GM21717 (cell line): ENCODE results near the gene NAA15.
"Not testable (repeated sequence)": the region's sequence is repeated elsewhere in the genome, so short reads cannot be mapped to it uniquely, and the experiment has no call there.

Experiments used
- ATAC-seq: cut with Tn5 transposase; IDR thresholded peaks from one replicate; pipeline ENCODE4 v1.9.1; 2021; ENCODE audit warnings: mild to moderate bottlenecking, moderate library complexity; ENCODE audit not compliant: unreplicated experiment

The NAA15 gene

DNA sequence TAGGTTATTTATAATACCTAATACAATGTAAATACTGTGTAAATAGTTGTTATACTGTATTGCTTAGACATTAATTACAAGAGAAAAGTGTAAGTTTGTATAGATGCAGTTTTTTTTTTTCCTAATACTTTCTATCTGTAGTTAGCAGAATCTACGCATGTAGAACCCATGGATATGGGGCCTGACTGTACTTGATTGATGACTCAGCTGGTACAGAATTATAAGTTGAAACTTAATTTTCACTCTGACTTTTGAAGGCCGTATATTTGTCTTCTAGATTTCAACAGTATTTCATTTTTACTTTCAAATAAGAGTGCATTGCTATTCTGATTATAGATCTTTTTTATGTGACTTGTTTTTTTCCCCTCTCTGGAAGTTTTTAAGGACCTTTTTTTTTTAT lies 31.7 kb downstream of the NAA15 start:
- no peak for ATAC-seq

DNA sequence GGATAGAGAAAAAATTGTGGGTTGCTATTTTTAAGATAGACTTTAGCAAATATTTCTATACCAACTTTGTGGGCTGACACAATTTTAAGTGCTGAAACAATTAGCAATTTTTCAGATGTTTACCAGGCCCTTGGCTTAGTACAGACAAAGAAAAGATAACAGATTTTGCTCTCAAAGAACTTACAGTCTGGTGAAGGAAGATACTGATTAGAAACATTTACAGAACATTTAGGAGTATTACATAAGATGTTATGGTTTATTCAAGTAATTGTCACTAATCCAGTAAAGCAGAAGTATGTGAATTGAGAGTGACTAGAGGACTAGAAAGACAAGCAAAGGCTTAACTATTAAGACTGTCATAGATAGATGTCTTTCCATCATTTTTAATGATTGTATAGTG lies 36.3 kb downstream of the NAA15 start:
- no peak for ATAC-seq

DNA sequence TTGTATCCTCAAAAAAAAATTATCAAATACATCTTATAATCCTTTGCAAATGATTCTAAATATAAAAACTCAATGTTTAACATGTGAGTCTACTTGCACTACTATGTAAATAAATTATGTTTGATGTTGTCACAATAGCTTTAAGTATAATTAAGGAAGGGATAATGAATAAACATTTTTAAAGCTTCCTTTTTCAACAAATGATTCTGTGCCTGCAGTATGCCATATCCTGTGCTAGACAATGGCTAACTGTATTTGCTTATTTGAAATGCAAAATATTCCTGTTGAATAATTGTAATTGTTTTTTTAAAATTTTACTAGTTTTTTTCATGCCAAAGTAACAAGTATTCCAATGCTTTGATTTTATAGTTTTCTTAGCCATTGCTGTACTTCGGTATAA lies 60.0 kb downstream of the NAA15 start:
- ATAC-seq, result no peak

DNA sequence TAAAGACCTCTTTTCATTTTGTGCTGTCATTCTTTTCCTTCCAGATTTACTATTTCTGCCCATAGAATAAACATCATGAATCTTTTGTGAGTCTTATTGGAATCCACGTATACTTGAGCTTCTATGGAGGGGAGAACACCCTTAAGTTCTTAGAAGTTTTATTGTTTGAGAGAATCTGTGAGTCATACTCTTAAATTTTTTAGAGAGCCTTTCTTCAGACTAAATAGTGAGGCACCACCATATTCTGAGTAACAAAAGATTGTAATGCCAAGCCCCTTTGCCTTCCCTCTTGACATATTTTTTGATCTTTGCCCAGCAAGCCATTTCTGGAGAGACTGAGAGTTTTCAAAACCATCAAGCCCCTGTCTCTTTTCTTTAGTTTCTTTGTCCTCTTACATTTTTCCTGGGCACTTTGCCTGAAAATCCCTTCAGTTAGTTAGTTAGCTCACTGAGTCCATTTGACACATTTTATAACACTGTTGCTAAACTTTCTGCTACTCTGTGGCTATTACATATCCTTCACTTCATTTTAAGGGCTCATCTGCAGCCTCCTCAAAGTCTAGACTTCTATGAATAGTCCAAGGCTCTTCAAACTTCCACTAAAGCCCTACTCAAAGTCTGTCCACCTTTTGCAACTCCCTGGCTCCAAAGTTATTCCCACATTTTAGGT lies 66.3 kb downstream of the NAA15 start:
- no peak for ATAC-seq

DNA sequence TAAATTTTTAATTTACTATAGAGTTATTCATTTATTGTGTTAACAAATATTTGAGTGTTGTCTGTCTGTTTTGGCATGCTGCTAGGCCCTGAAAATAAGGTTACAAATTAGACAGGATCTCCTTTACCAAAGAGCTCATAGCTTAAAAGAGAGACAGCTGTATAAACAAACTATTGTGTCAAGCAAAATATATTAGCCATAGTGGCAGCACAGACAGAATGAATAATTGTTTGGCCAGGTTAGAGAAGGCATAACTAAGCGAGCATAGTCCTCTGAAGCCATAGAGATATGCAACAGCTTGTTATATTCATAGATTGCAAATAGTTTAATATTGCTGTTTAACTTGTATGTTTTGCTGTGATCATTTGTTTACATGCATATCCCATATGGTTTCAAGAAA lies 67.7 kb downstream of the NAA15 start:
- ATAC-seq, result no peak

DNA sequence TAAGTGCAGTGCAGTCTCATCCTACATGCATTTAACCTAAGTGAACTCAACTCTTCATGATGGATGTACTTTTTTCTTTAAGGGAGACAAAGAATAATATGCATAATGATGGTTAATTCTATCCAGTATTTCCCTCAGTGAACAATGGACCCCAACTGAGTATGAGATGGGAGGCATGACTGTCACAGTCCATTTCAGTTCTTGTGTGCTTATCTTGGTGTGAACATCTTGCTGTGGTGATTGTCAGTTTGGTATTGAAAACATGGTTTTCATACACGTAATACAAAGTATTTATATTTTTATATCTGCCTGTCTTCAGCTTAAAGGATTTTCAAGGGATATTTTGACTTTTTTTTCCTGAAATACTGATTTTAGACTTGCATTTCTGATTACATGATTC lies 72.9 kb downstream of the NAA15 start:
- no peak for ATAC-seq

DNA sequence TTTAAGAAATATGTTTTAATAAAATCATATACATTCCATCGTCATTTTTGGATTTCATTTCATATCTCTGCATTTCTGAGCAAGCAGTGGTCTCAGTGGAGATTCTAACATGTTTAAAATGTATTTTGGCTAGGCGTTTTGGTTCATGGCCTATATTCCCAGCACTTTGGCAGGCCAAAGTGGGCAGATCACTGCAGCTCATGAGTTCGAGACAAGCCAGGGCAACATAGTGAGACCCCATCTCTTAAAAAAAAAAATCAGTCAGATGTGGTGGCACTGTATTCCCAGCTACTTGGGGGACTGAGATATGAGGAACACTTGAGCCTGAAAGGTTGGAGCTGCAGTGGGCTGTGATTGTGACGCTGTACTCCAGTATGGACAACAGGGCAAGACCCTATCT lies 85.1 kb downstream of the NAA15 start:
- ATAC-seq, result no peak

DNA sequence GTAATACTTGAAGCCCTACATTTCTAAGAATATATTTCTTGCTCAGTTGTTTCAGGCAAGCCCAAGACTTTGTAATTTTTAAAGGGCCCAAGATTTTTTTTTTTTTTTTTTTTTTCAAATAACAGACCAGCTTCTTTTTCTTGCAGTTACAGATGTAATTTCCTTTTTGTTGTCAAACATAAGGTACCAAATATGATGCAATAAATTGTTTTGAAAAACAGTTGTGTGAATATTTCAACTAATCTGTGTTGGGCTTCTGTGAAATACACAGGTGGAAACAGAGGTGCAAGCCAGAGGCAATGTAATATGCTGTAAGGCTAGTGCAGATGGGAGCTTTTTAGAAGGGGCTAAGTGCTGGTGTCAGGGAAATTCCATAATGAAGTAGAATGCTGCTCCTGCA lies 87.8 kb downstream of the NAA15 start:
- ATAC-seq, result no peak

DNA sequence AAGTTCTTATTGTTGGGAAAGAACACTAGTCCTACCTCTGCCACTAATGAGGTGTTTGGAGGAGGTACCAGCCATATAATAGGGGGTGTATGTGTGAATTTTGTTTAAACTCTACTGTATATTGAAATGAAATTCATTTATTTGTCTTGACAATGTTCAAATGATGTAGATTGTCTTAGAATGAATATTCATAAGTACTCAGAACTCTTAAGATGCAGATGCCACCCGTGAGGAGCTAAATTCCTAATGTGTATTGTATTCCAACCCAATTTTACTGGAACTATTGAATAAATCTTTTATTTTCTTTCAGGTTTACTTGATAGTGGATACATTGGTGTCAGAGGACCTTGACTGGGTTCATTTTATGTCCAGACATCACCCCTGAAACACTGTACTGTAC lies 88.7 kb downstream of the NAA15 start:
- no peak for ATAC-seq

DNA sequence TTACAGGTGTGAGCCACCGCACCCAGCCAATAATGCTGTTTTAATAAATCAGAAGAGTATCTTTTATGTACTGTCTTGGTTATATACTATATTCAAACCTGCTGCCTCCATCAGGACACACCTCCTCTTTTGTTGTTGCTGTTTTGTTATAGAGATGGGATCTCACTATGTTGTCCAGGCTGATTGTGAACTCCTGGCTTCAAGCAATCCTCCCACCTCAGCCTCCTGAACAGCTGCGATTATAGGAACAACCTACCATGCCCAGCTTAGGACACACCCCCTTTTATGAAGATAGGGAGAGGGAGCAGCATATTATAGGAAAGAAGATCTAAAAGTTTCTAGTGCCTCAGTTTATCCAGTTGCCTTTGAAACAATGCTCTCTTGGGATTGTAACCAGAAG lies 90.4 kb downstream of the NAA15 start:
- no peak for ATAC-seq

DNA sequence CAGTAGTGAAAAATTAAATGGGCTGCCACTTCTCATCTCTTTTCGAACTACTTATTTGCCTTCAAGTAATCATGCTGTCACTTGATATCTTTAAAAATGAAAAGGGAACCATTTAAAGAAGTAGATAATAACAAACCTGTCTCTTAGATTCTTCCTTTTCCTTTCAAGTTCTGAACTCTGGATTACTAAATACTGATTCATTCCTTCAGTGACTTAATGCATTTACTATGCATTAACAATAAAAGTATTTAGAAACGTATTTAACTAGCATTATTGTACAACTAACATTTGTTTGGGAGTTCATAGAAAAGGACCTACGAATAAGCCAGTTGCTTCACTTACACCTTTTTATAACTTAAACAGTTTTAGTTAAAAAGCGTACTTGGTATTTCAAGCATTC lies 91.5 kb downstream of the NAA15 start:
- no peak for ATAC-seq

DNA sequence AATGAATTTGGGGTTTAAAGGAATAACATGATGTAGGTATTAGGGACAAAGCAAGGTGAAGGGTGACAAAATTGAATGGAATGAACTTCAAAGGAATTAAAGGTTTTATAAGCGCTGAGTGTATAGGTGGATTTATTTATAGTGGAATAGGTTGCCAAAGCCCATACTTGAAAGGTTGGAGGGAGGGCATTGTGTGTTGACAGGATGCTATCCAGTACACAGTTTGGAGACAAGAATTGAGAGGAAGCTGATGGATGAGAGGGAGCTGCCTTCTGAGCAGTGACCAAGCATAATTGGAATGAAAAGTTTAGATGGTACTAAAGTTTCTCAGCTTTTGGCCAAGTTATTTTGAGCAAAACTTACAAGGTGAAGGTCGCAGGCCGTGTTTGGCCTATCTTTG lies 100.1 kb downstream of the NAA15 start:
- ATAC-seq, result no peak

DNA sequence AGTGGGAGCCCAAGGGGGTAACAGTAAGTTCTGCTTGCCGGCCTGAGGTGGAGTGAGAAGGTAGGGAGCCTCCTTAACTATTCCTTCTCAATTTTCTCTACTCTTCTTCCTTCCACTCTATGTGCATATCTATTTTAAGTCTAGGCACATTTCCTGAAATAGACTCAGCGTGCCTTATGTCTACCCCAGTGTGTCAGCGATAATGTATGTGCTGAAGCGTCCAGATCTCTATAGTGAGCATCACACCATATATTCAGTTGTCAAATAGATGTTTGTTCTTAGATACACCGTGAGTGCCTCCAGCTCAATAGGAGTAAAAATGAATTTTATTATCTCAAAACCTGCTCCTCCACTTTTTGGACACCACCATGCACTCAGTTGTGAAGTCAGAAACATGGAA lies 101.1 kb downstream of the NAA15 start:
- no peak for ATAC-seq

DNA sequence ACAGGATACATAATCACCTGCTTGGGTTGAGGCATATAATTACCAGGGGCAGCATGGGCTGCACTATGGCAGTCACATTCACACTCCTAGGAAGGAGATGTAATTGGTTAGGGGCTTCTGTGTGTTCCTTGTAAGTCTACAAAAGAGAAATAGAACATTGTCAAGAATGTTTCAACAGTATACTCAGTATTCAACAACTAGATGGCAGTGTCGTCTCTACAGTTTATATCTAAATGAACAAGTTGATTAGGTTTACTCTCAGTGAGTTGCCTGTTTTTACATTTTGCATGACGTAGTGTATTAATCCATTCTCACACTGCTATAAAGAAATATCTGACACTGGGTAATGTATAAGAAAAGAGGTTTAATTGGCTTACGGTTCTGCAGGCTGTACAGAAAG lies 102.2 kb downstream of the NAA15 start:
- ATAC-seq, result no peak

DNA sequence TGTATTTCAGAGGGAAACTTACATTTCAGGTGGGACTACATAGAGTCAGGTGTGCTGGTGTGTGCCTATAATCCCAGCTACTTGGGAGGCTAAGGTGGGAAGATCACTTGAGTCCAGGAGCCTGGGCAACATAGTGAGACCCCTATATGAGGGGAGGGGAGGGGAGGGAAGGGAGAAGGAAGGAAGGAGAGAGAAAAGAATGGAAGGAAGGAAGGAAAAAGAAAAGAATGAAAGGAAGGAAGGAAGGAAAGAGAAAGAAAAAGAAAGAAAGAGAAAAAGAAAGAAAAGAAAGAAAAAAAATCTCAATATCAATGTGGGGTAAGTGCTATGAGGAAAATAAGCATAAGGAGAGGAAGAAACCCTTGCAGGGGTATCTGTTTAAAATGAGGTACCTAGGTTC lies 109.0 kb downstream of the NAA15 start:
- ATAC-seq, result no peak

DNA sequence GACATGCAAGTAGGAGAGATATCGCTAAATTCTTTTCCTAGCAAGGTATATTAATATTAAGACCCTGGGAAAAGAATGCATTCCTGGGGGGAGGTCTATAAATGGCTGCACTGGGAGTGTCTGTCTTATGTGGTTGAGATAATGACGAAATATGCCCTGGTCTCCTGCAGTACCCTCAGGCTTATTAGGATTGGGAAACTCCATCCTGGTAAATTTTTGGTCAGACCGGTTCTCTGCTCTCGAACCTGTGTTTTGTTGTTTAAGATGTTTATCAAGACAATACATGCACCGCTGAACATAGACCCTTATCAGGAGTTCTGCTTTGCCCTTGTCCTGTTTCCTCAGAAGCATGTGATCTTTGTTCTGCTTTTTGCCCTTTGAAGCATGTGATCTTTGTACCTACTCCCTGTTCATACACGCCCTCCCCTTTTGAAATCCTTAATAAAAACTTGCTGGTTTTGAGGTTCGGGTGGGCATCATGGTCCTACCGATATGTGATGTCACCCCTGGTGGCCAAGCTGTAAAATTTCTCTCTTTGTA lies 113.4 kb downstream of the NAA15 start:
- ATAC-seq, result not testable (repeated sequence)

DNA sequence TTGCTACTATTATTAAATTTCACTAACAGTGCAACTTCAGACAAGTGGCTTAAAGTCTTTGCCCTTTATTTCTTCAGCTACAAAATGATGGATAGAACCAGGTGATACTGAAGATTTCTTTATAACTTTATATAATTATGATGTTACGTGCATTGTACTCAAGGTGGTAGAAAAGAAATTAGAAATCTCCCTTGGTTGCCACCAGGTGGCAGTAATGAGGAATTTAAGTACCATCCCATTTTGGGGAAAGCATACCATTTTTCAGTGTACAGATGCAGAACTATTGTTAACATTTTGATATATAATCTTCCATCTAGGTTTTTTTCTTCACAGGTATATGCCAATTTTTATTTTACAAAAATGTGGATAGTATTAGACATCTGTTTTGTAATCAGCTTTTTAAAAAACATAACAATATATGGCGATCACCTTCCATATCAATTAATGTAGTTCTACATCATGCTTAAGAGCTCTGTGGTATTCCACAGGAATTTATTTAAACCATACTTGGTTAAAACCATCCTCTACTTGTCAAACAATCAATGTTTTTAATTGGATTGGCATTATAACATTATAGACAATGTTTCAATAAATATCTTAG lies 114.9 kb downstream of the NAA15 start:
- no peak for ATAC-seq

DNA sequence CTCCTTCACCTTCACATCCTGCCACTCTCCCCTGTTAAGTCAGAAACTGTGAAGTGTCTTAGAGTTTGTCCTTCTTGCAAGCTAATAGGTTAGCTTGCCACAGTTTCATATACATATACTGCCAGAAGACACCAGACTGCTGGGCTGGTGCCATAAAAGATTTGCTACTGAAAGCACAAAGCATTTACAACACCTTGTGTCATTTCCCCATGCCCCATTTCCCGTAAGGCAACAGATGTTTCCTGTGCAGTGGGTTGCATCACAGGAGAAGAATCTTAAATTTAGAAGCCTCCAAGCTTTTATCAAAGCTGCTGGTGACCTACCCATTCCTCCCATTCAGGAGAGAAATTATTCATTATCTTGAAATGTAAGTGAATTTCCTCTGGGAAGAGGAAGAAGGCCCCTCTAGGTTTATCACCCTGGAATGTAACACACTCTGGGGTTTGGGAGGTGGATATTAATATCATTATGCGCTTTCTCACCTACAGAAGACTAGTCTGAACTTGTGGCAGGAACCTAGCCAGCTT lies 118.1 kb downstream of the NAA15 start:
- ATAC-seq, result peak; percentile 81

DNA sequence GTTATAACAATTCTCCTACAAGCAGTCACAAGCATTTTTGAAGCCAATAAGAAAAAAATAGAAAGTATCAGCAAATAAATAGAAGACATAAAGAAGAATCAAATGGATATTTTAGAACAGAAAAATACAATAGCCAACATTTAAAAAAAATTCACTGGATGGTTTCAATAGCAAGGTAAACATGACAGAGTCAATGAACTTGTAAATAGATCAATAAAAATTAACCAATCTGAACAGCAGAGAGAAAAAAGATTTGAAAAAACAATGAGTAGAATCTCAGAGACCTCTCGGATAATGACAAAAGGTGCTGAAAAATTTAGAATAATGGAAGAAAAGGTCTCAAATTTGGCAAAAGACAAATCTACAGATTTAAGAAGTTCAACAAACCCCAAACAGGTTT lies 119.3 kb downstream of the NAA15 start:
- ATAC-seq, result no peak

DNA sequence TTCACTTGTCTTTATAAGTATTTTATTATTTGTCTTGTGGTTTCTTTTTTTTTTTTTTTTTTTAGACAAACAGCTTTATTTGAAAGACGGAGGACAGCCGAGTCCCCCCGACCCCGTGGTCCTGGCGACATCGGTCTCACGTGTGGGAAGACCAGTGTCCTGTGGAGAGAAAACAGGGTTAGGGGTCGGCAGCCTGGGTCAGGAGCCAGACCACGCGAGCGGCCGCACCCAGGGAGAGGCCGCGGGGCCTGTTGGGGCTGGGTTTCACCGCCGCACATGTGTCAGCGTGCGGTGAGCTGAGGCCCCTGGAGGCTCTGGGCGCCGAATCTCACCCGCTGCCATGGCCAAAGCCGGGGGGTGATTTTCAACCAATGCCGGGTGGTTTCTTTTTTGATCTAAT lies 134.8 kb downstream of the NAA15 start:
- no peak for ATAC-seq

DNA sequence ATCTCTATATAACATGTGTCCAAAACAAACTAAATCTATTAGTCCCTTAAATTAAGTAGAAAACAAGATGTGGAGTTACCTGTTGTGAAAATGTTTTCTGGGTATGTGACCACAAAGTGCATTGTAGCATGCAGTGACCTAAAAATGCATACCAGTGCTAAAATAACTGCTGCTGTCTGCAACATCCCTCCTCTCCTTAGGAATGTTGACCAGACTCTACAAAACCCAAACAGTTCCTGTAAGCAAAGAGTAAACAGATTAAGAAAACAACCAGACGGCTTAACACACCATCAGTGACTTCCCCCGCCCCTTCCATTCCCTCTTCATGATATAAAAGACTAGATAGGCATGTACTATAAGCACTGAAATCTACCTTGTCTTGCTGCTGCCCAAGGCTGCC lies 136.8 kb downstream of the NAA15 start:
- no peak for ATAC-seq

DNA sequence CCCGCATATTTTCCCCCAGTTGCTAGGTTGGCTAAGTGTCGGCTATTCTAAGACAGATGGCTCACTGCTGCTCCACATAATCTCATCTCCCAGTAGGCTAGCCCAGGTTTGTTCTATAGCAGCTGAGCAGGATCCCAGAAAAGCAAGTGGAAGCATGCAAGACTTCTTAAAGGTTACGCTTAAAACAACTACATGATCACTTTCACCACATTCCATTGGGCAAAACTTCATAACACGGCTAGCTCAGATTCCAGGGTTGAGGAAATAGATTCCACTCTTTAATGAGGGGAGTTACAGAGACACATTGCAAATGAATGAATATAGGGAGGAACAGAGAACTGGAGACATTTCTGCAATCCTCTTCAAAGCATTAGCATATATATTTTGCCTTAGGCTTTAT lies 139.7 kb downstream of the NAA15 start:
- no peak for ATAC-seq

DNA sequence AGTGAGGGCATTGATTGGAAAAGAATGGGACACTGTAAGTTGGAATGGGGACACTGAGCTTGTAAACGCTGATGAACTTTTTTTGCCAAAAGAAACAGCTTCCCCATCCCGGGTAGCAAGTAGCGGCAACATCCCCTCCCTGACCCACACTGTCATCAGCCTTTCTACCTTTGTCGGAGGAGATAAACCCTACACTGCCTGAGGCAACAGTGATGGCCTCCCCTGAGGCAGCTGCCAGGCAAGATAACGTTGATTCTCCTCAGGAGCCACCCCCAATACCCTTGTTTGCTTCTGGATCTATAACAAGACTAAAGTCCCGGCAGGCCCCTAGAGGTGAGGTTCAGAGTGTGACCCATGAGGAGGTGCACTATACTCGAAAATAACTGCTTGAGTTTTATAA lies 142.4 kb downstream of the NAA15 start:
- no peak for ATAC-seq
